Omental fat pad (tissue), 4 donors: ENCODE measurements around the gene TGFBR3. TPM values are rescaled to one million over a fixed set of nuclear protein-coding genes. Genes with fewer than 3 reads are reported as not detected.
"Not testable (repeated sequence)": the region's sequence is repeated elsewhere in the genome, so short reads cannot be mapped to it uniquely, and the experiment has no call there.

ENCODE experiments used
- ATAC-seq: fragments of 150-250 bp; one replicate; pipeline ENCODE4 v1.9.1; 2016; ENCODE audit warnings: mild to moderate bottlenecking, moderate library complexity; ENCODE audit not compliant: low FRiP score
- DNase-seq: peaks from one replicate; pipeline ENCODE4 v3.0.0-alpha.2; 2019; ENCODE audit warnings: low spot score
- total RNA-seq, 4 donors: library from RNA; depleted of rRNA; stranded (reverse); fragments of >200 nt; gene quantifications; one replicate each; pipeline ENCODE4 v1.1.0, GENCODE V29; 2016
- TF ChIP-seq, protein P1 (sequence below), 3 donors: fragments of 450-650 bp; IDR thresholded peaks; one replicate each; pipeline ENCODE4 v1.5.1; 2016 to 2017; ENCODE audit warnings: antibody characterized with exemption in 3 of 3, mild to moderate bottlenecking in 3 of 3, moderate library complexity in 2 of 3

TGFBR3 gene
- total RNA-seq, 4 donors from 2014 or later, result 104 to 267 (median 196) TPM

DNA sequence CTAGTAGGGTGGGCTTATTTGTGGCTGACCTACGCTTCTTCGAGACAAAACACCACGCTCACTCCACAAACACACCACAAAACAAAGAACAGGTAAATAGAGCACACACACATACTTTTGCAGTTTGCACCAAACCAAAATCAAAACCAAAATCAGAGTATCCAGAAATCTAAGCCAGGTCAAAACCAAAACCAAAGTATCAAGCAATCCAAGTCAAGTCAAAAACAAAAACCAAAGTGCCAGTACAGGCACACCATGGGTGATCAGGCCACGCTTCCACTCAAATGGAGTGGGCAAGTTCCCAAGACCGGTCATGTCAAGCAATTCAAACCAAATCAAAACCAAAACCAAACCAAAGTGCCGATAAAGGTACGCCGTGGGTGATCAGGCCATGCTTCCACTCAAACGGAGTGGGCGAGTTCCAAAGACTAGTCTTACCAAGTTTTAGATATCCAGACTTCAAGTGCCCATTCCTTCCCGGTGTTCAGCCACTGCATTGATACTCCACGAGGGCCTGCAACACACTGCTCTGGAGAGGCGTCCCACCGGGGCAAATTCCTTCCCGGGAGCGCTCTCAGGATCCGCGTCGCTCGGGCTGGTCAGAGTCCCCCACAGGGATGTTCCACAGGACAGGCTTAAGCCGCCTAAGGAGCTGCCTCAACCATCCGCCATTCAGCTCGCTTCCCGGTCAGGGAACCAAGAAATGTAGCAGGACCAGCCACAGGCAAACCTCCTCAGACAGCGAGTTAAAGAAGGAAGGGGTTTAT lies 216.2 kb downstream of the TGFBR3 start:
- ATAC-seq, result no peak
- no peak for DNase-seq
- TF ChIP-seq, protein P1, sequence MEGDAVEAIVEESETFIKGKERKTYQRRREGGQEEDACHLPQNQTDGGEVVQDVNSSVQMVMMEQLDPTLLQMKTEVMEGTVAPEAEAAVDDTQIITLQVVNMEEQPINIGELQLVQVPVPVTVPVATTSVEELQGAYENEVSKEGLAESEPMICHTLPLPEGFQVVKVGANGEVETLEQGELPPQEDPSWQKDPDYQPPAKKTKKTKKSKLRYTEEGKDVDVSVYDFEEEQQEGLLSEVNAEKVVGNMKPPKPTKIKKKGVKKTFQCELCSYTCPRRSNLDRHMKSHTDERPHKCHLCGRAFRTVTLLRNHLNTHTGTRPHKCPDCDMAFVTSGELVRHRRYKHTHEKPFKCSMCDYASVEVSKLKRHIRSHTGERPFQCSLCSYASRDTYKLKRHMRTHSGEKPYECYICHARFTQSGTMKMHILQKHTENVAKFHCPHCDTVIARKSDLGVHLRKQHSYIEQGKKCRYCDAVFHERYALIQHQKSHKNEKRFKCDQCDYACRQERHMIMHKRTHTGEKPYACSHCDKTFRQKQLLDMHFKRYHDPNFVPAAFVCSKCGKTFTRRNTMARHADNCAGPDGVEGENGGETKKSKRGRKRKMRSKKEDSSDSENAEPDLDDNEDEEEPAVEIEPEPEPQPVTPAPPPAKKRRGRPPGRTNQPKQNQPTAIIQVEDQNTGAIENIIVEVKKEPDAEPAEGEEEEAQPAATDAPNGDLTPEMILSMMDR (IDR thresholded peaks at IDR 0.05), result no peak

DNA sequence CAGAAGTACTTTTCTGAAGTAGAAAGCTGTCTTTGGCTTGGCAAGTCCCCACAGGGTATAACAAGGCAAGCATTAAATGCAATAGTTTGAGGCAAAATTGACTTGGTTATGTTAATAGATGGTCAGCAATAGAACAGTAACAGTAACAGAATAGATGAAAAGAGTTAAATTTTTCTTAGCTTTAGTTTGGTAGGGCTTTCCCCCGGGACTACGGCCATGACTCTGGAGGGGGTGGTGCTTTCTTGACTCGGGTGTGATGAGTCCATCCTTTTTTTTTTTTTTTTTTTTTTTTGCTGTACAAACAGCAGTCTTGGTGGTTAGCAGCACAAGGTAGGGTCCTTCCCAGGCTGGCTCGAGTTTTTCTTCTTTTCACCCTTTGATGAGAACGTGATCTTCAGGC lies 219.3 kb downstream of the TGFBR3 start:
- DNase-seq, ATAC-seq: not testable (repeated sequence)

DNA sequence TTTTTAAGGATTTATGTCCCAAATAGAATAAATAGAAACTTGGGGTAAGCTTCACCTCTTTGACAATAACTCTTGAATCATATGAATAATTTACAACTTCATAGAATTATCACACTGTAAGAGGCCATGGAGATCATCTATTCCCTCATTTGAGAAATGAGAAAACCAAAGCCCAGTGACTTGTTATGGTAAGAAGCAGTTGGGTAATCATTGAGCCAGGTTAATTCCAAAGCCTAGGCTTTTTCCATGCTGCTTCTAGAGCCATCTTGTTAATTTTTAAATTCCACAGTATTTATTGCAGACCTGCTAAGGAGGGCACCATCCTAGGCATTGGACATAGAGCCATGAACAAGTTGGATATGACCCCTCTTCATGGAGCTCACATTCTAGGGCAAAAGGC lies 224.8 kb downstream of the TGFBR3 start:
- TF ChIP-seq, protein P1 (IDR thresholded peaks at IDR 0.05), result no peak
- DNase-seq, result no peak
- no peak for ATAC-seq

DNA sequence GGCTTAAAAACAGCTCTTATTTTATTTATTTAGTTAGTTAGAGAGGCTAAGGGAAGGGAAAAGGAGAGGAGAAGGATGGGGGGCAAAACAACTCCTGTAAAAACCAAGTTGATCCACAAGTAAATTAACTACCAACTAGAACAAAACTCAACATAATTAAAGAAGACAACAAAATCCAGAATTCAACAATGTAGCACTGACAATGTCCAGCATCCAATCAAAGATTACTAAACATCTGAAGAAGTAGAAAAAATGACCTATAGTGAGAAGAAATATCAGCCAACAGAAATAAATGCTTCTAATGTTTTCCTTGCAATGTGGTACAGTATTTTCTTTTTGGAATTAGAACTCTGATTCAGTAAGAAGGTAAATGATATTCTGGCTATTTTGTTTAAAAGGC lies 225.2 kb downstream of the TGFBR3 start:
- ATAC-seq, result no peak
- DNase-seq, result no peak
- TF ChIP-seq, protein P1 (IDR thresholded peaks at IDR 0.05), result no peak

DNA sequence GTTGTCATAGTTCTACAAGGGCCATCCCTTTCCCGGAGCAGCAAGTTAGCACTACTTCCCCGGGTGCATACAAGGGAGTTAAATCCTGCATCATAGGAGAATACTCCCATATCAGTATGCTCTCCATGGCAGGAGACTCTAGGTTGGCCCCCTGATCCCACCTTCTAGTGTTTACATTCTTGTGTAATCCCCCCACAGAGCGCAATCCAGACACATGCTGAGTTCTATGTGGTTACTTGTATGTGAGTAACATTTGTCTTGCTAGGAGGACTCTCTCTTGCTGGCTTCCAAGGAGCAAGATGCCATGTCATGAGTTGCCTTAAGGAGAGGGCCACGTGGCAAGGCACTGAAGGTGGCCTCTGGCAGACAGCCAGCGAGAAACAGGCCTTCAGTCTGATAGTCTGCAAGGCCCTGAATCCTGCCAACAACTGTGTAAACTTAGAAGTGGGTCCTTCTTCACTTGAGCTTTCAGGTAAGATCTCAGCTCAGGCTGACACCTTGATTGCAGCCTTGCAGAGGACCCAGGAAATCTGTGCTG lies 230.0 kb downstream of the TGFBR3 start:
- TF ChIP-seq, protein P1 (IDR thresholded peaks at IDR 0.05), result no peak
- ATAC-seq (no peak), DNase-seq (no peak)

DNA sequence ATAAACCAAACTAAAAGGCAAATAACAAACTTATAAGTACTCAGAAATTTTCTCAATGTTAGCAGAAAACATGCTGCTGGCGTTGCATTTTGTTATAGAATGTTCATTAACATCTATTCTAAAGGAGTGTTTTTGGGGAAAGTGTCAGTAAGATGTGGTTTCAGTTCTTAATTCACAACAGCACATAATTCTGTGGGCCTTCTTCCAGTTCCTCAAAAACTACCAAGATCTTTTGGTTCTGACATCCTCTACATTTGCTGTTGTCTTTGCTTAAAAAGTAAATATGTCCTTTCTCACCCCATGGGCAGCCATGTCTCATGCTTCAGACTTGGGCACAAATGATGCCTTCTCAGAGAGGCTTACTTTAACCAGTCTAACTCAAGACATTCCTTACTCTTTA lies 232.8 kb downstream of the TGFBR3 start:
- DNase-seq, result no peak
- TF ChIP-seq, protein P1 (IDR thresholded peaks at IDR 0.05), result no peak
- no peak for ATAC-seq

DNA sequence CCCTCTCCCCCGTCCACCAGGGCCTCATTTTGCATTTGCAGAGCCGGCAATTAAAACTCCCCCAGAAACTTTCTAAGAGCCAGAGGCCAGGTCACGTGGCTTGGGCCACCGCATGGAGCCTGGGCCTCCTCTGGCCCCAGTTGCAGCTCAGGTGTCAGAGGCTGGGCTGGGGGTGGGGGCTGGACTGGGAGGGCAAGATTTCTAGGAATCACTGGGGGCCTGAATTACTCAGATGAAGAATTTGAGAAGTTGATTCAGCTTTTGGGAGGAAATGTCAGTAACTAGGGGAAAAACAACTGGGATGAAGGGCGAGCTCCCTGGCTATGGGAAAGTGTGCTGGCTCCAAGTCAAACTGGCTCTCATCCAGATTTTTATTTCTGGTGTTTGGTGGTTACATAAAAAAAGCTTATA lies 234.3 kb downstream of the TGFBR3 start:
- TF ChIP-seq, protein P1 (IDR thresholded peaks at IDR 0.05), result no peak
- DNase-seq, result peak; percentile 36
- ATAC-seq, result peak; percentile 58
